OCI-M1 (cell line): ENCODE data around the gene CRNKL1.

Source experiments
- DNase-seq: peaks from one replicate; lab custom pipeline; 2025; lab: John Stamatoyannopoulos, UW

The CRNKL1 gene

GRCh38 chr20:20063941-20064702, 11.9 kb upstream of the CRNKL1 start:
- DNase-seq, result peak; percentile 13

DNA sequence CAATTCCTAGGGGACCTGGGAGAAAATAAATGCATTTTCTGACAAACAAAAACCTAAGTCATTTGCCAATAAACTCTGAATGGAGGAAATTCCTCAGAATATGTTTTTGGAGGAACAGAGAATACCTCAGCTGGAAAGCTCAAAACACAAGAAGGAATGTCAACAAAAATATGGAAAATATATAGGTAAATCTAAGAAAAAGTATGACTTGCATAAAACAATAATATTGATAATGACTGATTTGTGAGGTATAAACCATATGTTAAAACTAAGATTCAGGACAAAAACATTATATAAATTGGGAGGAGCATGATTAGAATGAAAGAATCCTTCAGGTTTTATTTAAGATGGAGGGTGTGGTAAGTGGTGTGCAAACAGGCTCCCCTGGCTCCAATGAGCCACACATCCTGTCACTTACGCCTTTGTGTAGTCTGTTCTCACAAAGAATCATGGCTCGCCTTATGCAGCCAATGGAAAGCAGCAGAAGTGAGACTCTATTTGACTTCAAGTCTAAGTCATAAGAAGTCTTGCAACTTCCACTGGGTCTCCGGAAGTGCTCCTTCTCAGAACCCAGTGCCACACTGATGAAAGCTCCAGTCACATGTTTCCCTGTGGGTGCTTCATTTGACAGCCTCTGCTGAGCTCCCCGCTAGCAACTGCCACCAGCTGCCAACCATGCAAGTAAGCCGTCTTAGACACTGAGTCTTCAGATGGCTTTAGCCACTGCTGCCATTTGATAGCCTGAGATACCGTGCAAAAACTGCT, 8.2 kb upstream of the CRNKL1 start:
- DNase-seq, result no peak

DNA sequence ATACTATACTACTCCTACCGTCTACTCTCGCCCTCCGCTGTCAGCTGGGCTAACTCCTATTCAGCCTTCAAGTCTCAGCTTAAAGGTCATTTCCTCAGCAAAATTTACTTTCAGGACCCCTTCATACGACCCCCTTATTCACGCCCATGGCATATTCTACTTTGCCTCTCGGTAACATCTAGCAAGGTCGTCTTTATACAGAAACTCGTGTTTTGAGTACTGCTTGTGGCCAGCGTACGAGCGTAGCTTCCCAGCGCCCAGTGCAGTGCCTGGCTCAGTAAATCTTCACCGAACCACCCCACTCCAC, 546 bp downstream of the CRNKL1 start:
- no peak for DNase-seq

- no peak for DNase-seq
These were observed 12.4 kb downstream of the CRNKL1 start for GRCh38 chr20:20039752-20040387.

- no peak for DNase-seq
These were observed 13.7 kb downstream of the CRNKL1 start for GRCh38 chr20:20038586-20038985.

- no peak for DNase-seq
These were observed 14.3 kb downstream of the CRNKL1 start for GRCh38 chr20:20037960-20038359.

- DNase-seq, result no peak
These were observed 15.5 kb downstream of the CRNKL1 start for GRCh38 chr20:20036756-20037155.

GRCh38 chr20:20034486-20034885, 17.8 kb downstream of the CRNKL1 start:
- no peak for DNase-seq

DNA sequence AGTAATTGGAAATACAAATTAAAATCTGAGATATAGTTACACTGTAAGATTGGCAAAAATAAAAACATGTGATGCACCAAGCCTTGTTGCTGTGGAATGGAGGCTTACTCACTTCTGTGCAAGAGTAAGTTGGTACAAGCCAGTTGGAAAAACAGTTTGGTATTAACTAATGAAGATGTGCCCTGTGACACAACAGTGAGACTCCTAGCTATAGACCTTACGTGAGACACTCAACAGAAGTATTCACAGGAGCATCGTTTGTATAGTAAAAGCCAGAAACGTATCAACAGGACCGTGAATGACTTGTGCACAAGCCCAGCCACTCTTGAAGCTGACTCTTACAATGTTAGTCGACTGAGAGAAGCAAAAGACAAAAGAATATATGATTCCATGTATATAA, 20.5 kb downstream of the CRNKL1 start:
- DNase-seq, result no peak

DNA sequence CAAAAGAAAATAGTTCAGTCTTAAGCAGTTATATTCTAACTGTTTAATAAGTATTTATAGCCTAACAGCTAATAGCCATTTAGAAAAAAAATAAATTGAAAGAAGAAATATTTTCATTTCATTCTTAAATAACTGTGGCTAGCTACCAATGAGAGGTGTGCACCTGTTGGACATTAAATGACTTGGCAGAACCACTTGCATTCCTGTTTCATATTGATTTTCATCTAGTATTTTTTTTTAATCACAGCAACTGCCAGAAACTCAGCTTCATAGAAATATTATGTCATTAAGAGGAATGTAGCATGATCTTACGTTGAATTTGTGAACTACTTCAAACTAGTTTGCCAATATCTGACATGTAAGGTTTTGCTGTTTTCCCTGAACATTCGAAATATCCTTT, 25.0 kb downstream of the CRNKL1 start:
- no peak for DNase-seq

DNA sequence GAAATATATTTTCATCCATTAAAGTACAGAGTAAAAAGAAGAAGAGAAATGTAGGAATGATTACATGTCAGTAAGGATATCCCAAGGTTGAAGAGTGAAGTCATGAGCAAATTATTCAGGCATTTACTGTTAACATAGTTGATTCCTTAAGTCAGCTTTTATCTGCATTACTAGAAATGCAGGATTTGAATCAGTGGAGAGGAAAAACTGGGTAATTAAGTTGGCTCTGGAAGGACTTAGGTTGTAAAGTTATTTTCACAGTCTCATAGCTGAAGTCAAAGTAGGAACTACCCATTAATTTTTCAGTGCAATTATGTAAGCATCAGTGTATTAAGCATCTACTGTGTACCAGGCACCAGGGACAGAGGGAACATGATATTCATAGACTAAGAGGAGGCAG, 27.3 kb downstream of the CRNKL1 start:
- no peak for DNase-seq

- DNase-seq, result no peak
These were observed 28.9 kb downstream of the CRNKL1 start for GRCh38 chr20:20023395-20023794.

DNA sequence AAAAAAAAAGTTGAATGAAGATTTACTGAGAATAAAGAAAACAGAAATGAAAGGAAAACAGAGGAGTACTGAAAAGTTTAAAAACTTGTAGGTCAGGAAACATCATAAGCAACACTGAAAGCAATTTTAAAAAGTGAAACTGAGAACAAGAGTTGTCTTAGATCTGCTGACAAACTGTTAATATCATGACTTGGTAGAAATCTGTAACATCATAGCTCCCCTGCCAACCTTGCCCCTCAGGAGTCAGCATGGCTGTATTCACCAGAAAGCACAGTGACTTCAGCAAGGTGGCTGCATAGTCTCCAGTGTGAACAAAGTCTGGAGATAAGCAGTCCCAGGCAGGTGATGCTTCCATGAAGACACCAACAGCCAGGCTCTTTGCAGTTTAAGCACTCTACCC, 29.8 kb downstream of the CRNKL1 start:
- no peak for DNase-seq

DNA sequence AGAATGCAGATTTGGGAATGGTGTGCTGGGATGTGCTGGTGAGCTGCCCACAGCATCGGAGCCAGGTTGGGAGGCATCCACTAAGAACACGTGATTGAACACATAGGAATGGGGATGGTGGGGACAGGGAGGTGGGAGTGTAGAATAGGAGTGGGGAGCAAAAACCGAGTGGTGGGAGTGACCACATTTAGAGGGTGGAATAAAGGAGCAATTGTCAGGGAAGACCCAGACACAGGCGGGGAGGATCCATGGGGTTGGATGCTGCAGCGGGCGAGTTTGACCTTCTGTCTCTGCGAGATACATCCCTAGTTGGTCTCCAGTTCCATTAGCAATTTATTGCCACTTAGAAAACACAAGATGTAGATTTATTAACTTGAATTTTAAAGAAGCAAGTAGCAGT, 30.4 kb downstream of the CRNKL1 start:
- DNase-seq, result no peak

- DNase-seq, result no peak
These were observed 31.4 kb downstream of the CRNKL1 start for GRCh38 chr20:20020908-20021307.

DNA sequence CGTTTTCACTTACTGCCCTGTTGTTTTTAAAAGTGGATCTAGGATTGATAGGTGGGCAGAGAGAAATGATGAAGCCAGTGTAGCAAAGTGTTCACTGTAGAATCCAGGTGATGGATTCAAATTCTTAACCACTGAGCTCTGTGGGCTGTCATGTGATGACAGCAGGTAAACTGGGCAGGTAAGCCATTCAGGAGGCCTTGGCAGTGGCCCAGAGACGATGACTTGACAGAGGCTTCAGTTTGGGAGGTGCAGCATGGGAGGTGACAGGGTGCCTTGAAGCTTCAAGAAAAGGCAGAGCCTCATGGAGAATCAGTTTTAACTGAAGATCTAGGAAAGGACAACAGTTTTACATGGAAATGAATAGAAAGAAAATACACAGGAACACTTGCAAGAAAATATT, 33.1 kb downstream of the CRNKL1 start:
- no peak for DNase-seq

DNA sequence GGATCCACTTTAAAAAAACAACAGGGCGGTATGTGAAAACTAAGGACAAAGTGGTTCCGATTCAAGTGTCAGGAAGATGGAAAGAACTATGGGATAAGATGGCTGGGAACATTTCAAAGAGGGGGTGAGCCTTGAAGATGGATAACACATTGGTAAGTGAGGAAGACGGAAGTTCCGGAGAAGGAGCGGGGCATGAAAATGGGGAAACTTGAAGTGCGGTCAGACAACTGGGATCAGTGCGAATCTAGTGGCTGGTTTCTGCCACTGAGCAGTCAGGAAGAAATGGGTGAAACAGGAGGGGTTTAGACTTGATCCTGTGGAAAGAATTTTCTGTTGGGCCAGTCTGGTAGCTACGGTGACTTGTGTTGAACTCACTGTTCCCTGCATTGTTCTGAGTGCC, 33.9 kb downstream of the CRNKL1 start:
- no peak for DNase-seq

- no peak for DNase-seq
These were observed 34.5 kb downstream of the CRNKL1 start for GRCh38 chr20:20017844-20018185.

- DNase-seq, result peak; percentile 94
These were observed 35.0 kb downstream of the CRNKL1 start, which contains the start of gene NAA20 for GRCh38 chr20:20017001-20017843. Gene NAA20 (plus strand): TSS chr20:20017362. CDS start chr20:20017397, 35 bp downstream.

GRCh38 chr20:20014659-20015058, 37.6 kb downstream of the CRNKL1 start:
- DNase-seq, result no peak

GRCh38 chr20:20012541-20012940, 39.7 kb downstream of the CRNKL1 start:
- DNase-seq, result no peak
